PFSK-1 (cell line): Measurements from ENCODE around the gene SYDE1.

Experiments used
- FOXP2 ChIP-seq: optimal IDR thresholded peaks from 2 replicates; pipeline ENCODE3; 2011; ENCODE audit warnings: borderline replicate concordance, control low read depth, inconsistent platforms; ENCODE audit not compliant: insufficient read depth; ENCODE audit errors: extremely low read length, extremely low read depth
- POLR2AphosphoS5 ChIP-seq: IDR thresholded peaks from 2 replicates; pipeline ENCODE4 v1.6.1; 2012; ENCODE audit warnings: low read depth, mild to moderate bottlenecking, control low read depth, low read length, moderate library complexity
- SIN3A ChIP-seq: IDR thresholded peaks from 2 replicates; pipeline ENCODE4 v1.6.1; 2012; ENCODE audit warnings: mild to moderate bottlenecking, low read length, moderate library complexity, borderline replicate concordance; ENCODE audit not compliant: insufficient read depth
- TAF1 ChIP-seq: IDR thresholded peaks from 2 replicates; pipeline ENCODE4 v1.6.1; 2012; ENCODE audit warnings: low read length, control low read depth, borderline replicate concordance; ENCODE audit not compliant: insufficient read depth
- TF ChIP-seq, protein P1 (sequence below), 2 experiments: IDR thresholded peaks; 2 replicates each; pipeline versions ENCODE4 v1.6.1 to v1.8.0; 2011 to 2012; ENCODE audit warnings: low read depth in 2 of 2, low read length in 2 of 2, control low read depth in 1 of 2, inconsistent platforms in 1 of 2, mild to moderate bottlenecking in 1 of 2, moderate library complexity in 1 of 2; ENCODE audit not compliant: insufficient read depth in 1 of 2

The SYDE1 gene

DNA sequence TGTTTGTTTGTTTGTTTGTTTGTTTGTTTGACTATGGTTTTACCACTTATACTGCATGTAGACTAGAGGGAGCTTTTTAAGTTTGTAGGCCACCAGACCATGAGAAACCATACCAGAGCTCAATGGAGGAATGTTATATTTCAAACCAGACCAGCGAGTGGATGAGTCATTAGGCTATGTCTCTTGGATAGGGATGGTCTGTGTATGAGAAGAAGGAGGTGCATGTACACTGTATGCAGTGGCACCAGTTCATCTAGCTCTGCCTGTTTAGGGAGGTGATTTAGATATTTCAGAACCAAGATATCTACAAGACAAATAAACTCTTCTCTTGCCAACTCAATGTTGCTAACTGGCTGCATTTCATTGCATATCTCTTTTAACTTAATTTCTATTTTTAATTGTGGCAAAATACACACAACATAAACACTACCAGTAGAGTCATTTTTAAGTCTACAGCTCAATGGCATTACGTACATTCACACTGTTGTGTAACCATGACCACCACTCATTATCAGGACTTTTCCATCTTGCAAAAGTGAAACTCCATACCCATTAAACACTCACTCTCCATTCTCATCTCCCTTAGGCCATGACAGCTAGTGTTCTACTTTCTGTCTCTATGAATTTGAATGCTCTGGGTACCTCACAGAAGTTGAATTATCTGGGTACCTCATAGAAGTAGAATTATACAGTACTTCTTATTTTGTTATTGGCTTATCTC lies 29.2 kb downstream of the SYDE1 start:
- TF ChIP-seq, protein P1, sequence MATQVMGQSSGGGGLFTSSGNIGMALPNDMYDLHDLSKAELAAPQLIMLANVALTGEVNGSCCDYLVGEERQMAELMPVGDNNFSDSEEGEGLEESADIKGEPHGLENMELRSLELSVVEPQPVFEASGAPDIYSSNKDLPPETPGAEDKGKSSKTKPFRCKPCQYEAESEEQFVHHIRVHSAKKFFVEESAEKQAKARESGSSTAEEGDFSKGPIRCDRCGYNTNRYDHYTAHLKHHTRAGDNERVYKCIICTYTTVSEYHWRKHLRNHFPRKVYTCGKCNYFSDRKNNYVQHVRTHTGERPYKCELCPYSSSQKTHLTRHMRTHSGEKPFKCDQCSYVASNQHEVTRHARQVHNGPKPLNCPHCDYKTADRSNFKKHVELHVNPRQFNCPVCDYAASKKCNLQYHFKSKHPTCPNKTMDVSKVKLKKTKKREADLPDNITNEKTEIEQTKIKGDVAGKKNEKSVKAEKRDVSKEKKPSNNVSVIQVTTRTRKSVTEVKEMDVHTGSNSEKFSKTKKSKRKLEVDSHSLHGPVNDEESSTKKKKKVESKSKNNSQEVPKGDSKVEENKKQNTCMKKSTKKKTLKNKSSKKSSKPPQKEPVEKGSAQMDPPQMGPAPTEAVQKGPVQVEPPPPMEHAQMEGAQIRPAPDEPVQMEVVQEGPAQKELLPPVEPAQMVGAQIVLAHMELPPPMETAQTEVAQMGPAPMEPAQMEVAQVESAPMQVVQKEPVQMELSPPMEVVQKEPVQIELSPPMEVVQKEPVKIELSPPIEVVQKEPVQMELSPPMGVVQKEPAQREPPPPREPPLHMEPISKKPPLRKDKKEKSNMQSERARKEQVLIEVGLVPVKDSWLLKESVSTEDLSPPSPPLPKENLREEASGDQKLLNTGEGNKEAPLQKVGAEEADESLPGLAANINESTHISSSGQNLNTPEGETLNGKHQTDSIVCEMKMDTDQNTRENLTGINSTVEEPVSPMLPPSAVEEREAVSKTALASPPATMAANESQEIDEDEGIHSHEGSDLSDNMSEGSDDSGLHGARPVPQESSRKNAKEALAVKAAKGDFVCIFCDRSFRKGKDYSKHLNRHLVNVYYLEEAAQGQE (IDR thresholded peaks at IDR 0.05; ENCODE audit: insufficient read depth in 1 of 2, low read depth in 2 of 2, low read length in 2 of 2), result no peak
- TF ChIP-seq TAF1, result no peak
- no peak for TF ChIP-seq FOXP2
- TF ChIP-seq SIN3A, result no peak
- no peak for TF ChIP-seq POLR2AphosphoS5

DNA sequence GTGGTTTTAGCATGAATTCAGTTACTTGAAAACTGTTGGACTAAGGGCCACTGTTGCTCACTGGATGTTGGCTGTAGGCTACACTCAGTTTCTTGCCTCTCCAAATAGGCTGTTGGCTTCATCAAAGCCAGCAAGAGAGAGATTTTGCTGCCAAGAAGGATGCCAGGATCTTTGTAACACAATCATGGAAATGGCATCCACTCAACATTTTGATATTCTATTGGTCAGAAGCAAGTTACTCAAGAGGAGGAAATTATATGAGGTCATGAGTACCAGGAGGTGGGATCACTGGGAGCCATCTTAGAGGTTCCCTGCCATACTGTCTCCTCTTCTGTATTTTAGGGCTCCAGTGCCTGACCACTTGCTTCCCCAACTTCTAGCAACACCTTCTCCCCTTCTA lies 30.6 kb downstream of the SYDE1 start:
- TF ChIP-seq TAF1, result no peak
- TF ChIP-seq SIN3A, result no peak
- TF ChIP-seq POLR2AphosphoS5, result no peak
- TF ChIP-seq, protein P1 (IDR thresholded peaks at IDR 0.05; ENCODE audit: insufficient read depth in 1 of 2, low read depth in 2 of 2, low read length in 2 of 2), result no peak

- TF ChIP-seq FOXP2 (no peak), SIN3A (no peak), POLR2AphosphoS5 (no peak), TAF1 (no peak)
- TF ChIP-seq, protein P1 (IDR thresholded peaks at IDR 0.05; ENCODE audit: insufficient read depth in 1 of 2, low read depth in 2 of 2, low read length in 2 of 2), result no peak
Measured at GRCh38 chr19:15138427-15138826, 31.2 kb downstream of the SYDE1 start.

DNA sequence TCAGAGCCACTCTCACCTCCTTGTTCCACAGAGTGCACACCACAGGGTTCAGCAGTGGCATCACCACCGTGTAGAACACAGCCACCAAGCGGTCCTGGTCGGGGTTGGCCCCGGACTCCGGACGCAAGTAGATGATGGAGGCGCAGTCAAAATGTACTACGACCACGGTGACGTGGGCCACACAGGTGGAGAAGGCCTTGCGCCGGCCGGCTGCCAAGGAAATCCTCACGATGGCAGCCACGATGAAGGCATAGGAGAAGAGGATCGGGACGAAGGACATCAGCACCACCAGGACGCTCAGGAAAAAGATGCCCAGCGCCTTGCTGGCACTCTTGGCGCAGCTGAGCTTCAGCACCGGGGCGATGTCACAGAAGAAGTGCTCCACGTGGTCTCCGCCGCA lies 33.9 kb downstream of the SYDE1 start:
- TF ChIP-seq POLR2AphosphoS5 (no peak), FOXP2 (no peak), SIN3A (no peak), TAF1 (no peak)
- TF ChIP-seq, protein P1 (IDR thresholded peaks at IDR 0.05; ENCODE audit: insufficient read depth in 1 of 2, low read depth in 2 of 2, low read length in 2 of 2), result no peak
